Central memory CD4-positive, alpha-beta T cell (primary cell): ENCODE measurements around the gene BFSP2.

Source experiments
- DNase-seq: peaks from one replicate; pipeline ENCODE4 v3.0.0; 2022

The BFSP2 gene

GRCh38 chr3:133419151-133419909 is 19.5 kb downstream of the BFSP2 start:
- no peak for DNase-seq

- DNase-seq: no peak
Observed at GRCh38 chr3:133424937-133425869, 25.3 kb downstream of the BFSP2 start.

- DNase-seq: no peak
Observed at GRCh38 chr3:133425898-133426297, 26.0 kb downstream of the BFSP2 start.

- no peak for DNase-seq
Observed at GRCh38 chr3:133426721-133427120, 26.9 kb downstream of the BFSP2 start.

GRCh38 chr3:133428552-133428951 is 28.7 kb downstream of the BFSP2 start:
- no peak for DNase-seq

GRCh38 chr3:133429063-133429462 is 29.2 kb downstream of the BFSP2 start:
- no peak for DNase-seq

- DNase-seq: no peak
Observed at GRCh38 chr3:133439563-133439962, 39.7 kb downstream of the BFSP2 start.

- DNase-seq: no peak
Observed at GRCh38 chr3:133440652-133441051, 40.8 kb downstream of the BFSP2 start.

- DNase-seq: no peak
Observed at GRCh38 chr3:133441867-133442270, 42.0 kb downstream of the BFSP2 start.

GRCh38 chr3:133442518-133442917 is 42.7 kb downstream of the BFSP2 start:
- no peak for DNase-seq

- no peak for DNase-seq
Observed at GRCh38 chr3:133443649-133444422, 44.0 kb downstream of the BFSP2 start.

- no peak for DNase-seq
Observed at GRCh38 chr3:133444423-133444774, 44.5 kb downstream of the BFSP2 start.

GRCh38 chr3:133445108-133445507 is 45.3 kb downstream of the BFSP2 start:
- DNase-seq: no peak

- DNase-seq: no peak
Observed at GRCh38 chr3:133447750-133448477, 48.1 kb downstream of the BFSP2 start.

- peak; percentile 11 for DNase-seq
Observed at GRCh38 chr3:133448478-133449122, 48.7 kb downstream of the BFSP2 start.

- DNase-seq: no peak
Observed at GRCh38 chr3:133451309-133451708, 51.5 kb downstream of the BFSP2 start.

GRCh38 chr3:133452641-133453319 is 52.9 kb downstream of the BFSP2 start:
- DNase-seq: no peak

GRCh38 chr3:133453383-133453782 is 53.5 kb downstream of the BFSP2 start:
- no peak for DNase-seq

- no peak for DNase-seq
Observed at GRCh38 chr3:133455281-133455680, 55.4 kb downstream of the BFSP2 start.

- no peak for DNase-seq
Observed at GRCh38 chr3:133455960-133456359, 56.1 kb downstream of the BFSP2 start.

- no peak for DNase-seq
Observed at GRCh38 chr3:133457025-133457424, 57.2 kb downstream of the BFSP2 start.
